HUES48 (cell line): ENCODE data around the gene ARPC5L.
"Not testable (repeated sequence)": the region's sequence is repeated elsewhere in the genome, so short reads cannot be mapped to it uniquely, and the experiment has no call there.

Experiments
- H3K27ac ChIP-seq: one replicate; pipeline ENCODE4 v1.7.0; 2013; ENCODE audit warnings: low read depth, low read length, inconsistent platforms
- H3K27me3 ChIP-seq: 2 replicates; pipeline ENCODE4 v1.6.1; 2013; ENCODE audit warnings: mild to moderate bottlenecking, low read length; ENCODE audit not compliant: control insufficient read depth, insufficient read depth
- H3K36me3 ChIP-seq: 2 replicates; pipeline ENCODE4 v1.6.1; 2013; ENCODE audit warnings: low read length; ENCODE audit not compliant: control insufficient read depth, insufficient read depth
- H3K4me1 ChIP-seq: 2 replicates; pipeline ENCODE4 v1.6.1; 2013; ENCODE audit warnings: mild to moderate bottlenecking, low read length; ENCODE audit not compliant: control insufficient read depth, insufficient read depth
- H3K4me3 ChIP-seq: 2 replicates; pipeline ENCODE4 v1.5.1; 2013; ENCODE audit warnings: mild to moderate bottlenecking, low read depth, low read length
- H3K9ac ChIP-seq: 2 replicates; pipeline ENCODE4 v1.6.1; 2013; ENCODE audit warnings: mild to moderate bottlenecking, low read depth, low read length, moderate library complexity
- H3K9me3 ChIP-seq: 2 replicates; pipeline ENCODE4 v1.6.1; 2013; ENCODE audit warnings: low read length; ENCODE audit not compliant: control insufficient read depth, insufficient read depth

ARPC5L gene

DNA sequence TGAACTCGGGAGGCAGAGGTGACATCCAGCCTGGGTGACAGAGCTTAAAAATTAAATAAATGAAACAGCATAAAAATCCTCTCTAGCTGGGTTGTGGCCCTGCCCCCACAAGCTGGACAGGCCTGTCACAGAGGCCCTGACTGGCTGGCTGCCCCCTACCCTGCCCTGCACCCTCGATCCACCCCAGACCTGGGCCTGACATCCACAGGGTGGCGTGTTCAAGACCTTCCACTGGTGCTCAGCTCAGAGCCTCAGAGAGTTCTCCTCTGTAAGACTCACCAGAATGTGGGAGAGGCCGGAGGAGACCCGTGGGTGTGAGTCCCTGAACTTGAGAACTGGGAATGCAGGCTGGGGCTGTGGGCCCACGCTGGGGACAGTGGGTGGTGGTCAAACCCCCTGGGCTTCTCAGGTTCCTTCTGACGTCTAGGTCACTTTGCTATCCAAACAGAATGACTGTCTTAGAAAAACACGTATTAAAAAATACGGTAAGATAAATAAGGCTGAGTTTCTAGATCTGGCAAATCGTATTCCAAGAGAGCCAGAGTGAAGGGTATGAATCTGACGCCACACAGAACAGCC lies 18.4 kb upstream of the ARPC5L start:
- Histone ChIP-seq H3K4me3 (no peak overlapping the region), H3K27ac (no peak overlapping the region), H3K4me1 (no peaks in the 10 kb centered on the region; the same call in 1 of the 2 replicates), H3K27me3 (no peaks in the 10 kb centered on the region), H3K9me3 (no peaks in the 10 kb centered on the region), H3K9ac (no peak overlapping the region), H3K36me3 (no peaks in the 10 kb centered on the region)

- no peak overlapping the region for H3K27ac ChIP-seq
- H3K27me3 ChIP-seq: no peaks in the 10 kb centered on the region
- H3K4me3 ChIP-seq: no peak overlapping the region
- H3K9ac ChIP-seq: no peak overlapping the region
- no peaks in the 10 kb centered on the region; the same call in 1 of the 2 replicates for H3K4me1 ChIP-seq
- H3K9me3 ChIP-seq: no peaks in the 10 kb centered on the region
- H3K36me3 ChIP-seq: no peaks in the 10 kb centered on the region
These were observed 17.6 kb upstream of the ARPC5L start for GRCh38 chr9:124844291-124844690.

GRCh38 chr9:124846467-124846866 lies 15.5 kb upstream of the ARPC5L start:
- not testable (repeated sequence) for H3K9ac ChIP-seq, H3K27ac ChIP-seq, H3K36me3 ChIP-seq, H3K9me3 ChIP-seq, H3K4me1 ChIP-seq, H3K4me3 ChIP-seq, H3K27me3 ChIP-seq

DNA sequence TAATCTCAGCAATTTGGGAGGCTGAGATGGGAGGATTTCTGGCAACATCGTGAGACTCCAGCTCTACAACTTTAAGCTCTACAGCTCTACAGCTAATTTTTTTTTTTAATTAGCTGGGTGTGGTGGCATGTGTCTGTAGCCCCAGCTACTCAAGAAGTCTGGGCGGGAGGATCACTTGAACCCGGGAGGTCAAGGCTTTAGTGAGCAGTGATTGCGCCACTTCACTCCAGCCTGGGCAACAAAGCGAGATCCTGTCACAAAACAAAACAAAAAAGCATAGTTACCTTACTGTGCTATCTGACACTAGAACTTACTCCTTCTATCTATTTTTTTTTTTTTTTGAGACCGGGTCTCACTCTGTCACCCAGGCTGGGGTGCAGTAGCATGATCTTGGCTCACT lies 15.0 kb upstream of the ARPC5L start:
- no peak overlapping the region for H3K27ac ChIP-seq
- H3K4me3 ChIP-seq: no peak overlapping the region
- no peaks in the 10 kb centered on the region for H3K27me3 ChIP-seq
- H3K9ac ChIP-seq: no peak overlapping the region
- H3K36me3 ChIP-seq: no peaks in the 10 kb centered on the region
- no peaks in the 10 kb centered on the region for H3K4me1 ChIP-seq
- no peaks in the 10 kb centered on the region for H3K9me3 ChIP-seq

DNA sequence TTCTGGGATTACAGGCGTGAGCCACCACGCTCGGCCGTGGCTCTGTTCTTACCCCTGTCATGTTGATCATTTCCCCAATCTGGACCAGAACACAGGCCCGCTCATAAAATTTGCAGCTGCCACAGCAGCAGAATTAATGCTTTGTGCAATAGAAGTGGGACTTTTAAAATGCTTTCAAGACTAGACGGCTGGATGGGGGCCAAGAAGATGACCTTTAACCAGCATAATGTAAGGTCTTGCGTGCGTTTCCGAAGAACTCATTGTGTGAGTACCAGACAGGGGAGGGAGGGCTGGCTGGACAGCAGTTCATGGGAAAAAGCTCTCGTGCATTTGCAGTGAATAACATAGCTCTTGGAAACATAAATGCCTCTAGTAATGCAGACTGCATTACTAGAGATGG lies 12.1 kb upstream of the ARPC5L start:
- H3K4me3 ChIP-seq: no peak overlapping the region
- H3K27ac ChIP-seq: no peak overlapping the region
- no peaks in the 10 kb centered on the region for H3K9me3 ChIP-seq
- H3K9ac ChIP-seq: no peak overlapping the region
- 0 out of 2 replicates have a peak, but pooled peaks cover 3% of the 10 kb centered on the region for H3K4me1 ChIP-seq
- H3K36me3 ChIP-seq: no peaks in the 10 kb centered on the region
- H3K27me3 ChIP-seq: no peaks in the 10 kb centered on the region

DNA sequence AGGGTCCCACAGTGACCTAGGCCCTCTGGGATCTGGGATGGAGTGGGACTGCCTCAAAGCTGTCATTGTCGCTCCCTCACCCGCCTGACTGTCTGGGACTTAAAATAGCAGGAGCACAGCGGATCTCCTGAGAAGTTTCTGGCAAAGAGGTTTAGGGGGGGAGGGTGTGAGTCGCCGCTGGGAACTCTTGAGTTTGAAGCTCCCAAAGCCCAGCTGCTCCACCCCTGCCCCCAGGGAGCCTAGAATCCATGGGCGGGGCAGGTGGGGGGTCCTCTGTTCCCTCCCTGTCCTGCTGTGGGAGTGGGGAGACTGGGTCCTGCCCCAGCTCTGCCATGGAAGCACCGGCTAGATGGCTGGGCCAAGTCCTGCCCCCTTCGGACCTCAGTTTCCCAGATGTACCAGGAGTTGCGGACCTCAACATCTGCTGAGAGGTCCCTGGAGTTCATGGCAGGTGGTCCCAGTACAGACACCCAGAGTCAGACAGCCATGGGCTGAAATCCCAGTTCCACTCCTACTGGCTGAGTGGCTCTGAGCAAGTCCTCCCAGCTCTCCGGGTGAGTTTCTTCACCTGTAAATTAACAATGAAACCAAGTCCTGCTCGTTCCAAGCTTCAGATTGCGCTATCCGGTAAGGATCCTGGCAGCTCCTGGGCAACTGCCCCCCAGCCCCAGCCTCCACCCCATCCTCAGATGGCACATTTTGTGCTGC lies 9.7 kb upstream of the ARPC5L start:
- H3K27me3 ChIP-seq: no peaks in the 10 kb centered on the region
- H3K27ac ChIP-seq: no peak overlapping the region
- peak overlapping the region; percentile 59; the same call in 1 of the 2 replicates for H3K4me3 ChIP-seq
- H3K36me3 ChIP-seq: peaks cover 6% of the 10 kb centered on the region
- H3K9me3 ChIP-seq: no peaks in the 10 kb centered on the region
- H3K4me1 ChIP-seq: 0 out of 2 replicates have a peak, but pooled peaks cover 3% of the 10 kb centered on the region
- no peak overlapping the region for H3K9ac ChIP-seq

DNA sequence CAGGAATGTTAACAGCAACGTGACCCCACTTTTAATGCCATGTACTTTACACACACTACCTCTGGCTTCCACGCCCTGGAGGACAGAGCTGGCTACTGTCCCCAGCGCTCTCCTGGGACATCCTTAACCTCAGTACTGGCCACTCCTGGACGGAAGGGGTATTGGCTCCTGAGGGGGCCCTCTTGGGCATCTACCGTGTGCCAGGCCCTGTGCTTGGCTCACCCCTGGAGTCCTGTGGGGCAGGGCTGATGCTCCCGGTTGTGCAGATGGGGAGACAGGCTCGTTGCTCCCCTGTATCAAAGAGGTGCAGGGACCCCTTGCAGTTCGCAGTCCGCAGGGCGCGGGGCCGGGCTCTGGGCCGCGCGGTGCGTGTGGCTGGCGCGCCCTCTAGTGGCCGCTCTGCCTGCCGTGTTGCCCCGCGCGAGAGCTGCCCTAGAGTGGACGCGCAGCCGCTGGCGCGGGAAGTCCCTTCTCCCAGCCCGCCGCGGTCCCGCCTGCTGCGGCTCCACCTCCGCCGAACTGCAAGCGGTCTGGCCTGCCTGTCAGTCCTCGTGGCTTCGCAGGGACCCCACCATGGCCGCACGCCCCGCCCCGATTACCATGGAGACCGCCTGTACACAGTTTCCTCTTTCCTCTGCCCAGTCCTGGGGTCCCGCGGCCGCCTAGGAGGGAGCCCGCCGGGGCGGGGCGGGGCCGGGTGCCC lies 8.9 kb upstream of the ARPC5L start, which contains the start of gene WDR38:
Gene WDR38 (plus strand): TSS at position 632 of the 703 bp plus-strand sequence. CDS start 72 bp downstream, outside the sequence.
- no peak within 1 kb of the TSS for H3K27ac ChIP-seq
- H3K9ac ChIP-seq: peak within 1 kb of the TSS; percentile 42; the same call in 1 of the 2 replicates
- no peaks in the 10 kb centered on the region for H3K9me3 ChIP-seq
- H3K4me1 ChIP-seq: 0 out of 2 replicates have a peak, but pooled peaks cover 3% of the 10 kb centered on the region
- H3K27me3 ChIP-seq: no peaks in the 10 kb centered on the region
- peaks cover 13% of the 10 kb centered on the region for H3K36me3 ChIP-seq
- H3K4me3 ChIP-seq: peak within 1 kb of the TSS; percentile 59

DNA sequence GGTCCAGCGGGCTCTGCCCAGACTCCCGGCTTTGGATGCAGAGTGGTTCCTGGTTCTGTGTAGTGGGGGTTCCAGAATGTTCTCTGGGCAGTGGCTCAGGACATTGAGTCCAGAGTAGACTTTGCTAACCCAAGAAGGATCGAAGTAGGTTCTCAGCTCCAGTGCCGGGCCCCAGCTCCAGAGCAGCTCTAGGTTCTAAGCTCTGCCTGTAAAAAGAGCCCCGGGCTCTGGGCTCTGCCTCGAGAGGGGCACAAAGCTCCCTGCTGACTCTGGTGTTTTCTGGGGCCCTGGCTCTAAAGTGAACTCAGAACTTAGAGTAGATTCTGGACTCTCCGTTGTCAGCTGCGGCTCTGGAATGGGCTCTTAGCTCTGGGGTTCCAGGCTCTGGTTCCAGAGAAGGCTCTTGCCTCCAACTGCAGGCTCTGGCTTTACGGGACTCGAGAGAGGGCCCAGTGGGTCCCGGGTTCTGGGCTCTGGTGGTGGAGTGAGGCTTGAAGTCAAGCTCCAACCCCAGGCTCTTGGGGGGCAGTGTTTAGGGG lies 8.3 kb upstream of the ARPC5L start:
- Histone ChIP-seq H3K27me3 (no peaks in the 10 kb centered on the region), H3K9ac (peak overlapping the region; percentile 42; the same call in 1 of the 2 replicates), H3K9me3 (no peaks in the 10 kb centered on the region), H3K4me1 (0 out of 2 replicates have a peak, but pooled peaks cover 3% of the 10 kb centered on the region), H3K36me3 (peaks cover 20% of the 10 kb centered on the region), H3K27ac (no peak overlapping the region), H3K4me3 (peak overlapping the region; percentile 59)

GRCh38 chr9:124854161-124854560 lies 7.8 kb upstream of the ARPC5L start:
- peaks cover 25% of the 10 kb centered on the region for H3K36me3 ChIP-seq
- H3K4me3 ChIP-seq: no peak overlapping the region
- H3K9ac ChIP-seq: no peak overlapping the region

GRCh38 chr9:124854822-124855221 lies 7.1 kb upstream of the ARPC5L start:
- H3K36me3 ChIP-seq: peaks cover 31% of the 10 kb centered on the region
- H3K27ac ChIP-seq: no peak overlapping the region
- no peak overlapping the region for H3K4me3 ChIP-seq
- no peaks in the 10 kb centered on the region for H3K9me3 ChIP-seq
- 0 out of 2 replicates have a peak, but pooled peaks cover 3% of the 10 kb centered on the region for H3K4me1 ChIP-seq
- no peaks in the 10 kb centered on the region for H3K27me3 ChIP-seq
- no peak overlapping the region for H3K9ac ChIP-seq

More at GRCh38 chr9:124854161-124854560, 7.8 kb upstream of the ARPC5L start:
- Histone ChIP-seq H3K27me3 (no peaks in the 10 kb centered on the region), H3K4me1 (0 out of 2 replicates have a peak, but pooled peaks cover 3% of the 10 kb centered on the region), H3K9me3 (no peaks in the 10 kb centered on the region), H3K27ac (no peak overlapping the region)
